Measurements from ENCODE around the gene DNAAF5.
"Not testable (repeated sequence)": the region's sequence is repeated elsewhere in the genome, so short reads cannot be mapped to it uniquely, and the experiment has no call there.

Gene DNAAF5

DNA sequence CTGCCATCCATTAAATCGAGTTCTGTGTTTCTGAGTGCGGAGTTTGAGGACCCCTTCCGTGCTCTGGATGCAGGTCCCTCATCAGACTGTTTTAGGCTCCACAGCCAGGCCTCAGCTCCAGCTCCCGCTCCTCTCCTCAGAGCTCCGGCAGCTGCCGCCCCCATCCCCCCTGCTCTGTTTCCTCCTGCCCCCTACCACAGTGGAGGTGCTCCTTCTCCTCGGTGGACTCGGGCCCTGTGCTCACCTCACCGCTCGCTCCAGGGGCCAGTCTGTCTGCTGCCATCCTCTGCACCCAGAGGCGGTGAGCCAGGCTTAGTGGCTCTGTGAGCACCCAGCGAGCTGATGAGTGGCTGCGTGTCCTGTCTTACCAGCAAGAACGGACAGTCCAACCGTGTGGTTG is 21.9 kb downstream of the DNAAF5 start:
- DNase-seq = no peak

DNA sequence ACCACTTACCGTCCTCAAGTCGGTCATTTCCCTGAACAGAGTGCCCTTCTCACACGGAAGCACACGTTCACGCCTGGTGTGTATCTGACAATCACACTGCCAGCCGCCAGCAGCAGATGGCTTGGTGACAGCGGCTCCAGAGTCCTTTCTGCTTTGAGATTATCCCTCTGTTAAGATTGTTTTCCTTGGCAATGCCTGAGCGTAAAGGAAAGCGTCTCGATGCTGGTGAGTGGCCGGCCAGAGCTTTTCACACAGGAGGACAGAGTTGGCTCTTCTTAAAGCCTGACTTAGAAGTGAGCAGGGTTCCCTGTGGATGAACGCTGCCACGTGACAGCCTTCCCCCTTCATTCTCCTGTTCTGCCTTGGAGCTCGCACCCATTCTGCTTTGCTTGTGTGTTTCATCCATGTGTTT is 22.6 kb downstream of the DNAAF5 start:
- no peak for DNase-seq

DNA sequence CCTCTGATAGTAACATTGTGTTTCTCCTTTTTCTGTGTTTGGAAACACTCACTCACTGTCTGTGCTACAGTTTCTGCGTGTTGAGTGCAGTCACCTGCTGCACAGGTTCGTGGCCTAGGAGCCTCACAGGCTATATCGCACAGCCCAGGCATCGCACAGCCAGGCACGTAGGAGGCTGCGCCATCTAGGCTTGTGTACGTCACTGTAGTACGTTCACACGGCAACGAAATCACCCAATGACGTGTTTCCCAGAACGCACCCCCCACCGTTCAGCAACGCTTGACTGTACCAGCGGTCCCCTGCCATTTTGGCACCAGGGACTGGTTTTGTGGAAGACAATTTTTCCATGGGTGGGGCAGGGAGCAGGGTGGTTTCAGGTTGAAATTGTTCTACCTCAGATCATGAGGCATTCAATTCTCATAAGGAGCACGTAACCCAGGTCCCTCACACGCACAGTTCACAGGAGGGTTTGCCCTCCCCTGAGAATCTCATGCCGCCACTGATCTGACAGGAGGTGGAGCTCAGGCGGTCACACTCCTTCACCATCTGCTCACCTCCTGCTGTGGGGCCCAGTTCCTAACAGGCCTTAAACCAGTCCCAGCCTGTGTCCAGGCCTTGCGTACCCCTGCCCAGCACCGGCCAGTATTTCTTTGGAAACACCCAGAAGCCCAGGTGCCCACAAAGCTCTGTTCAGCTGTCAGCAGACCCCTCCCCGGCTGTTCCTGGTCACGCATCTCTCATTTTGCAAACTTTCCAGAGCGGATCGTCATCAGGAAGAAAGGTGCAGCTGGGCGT is 23.8 kb downstream of the DNAAF5 start:
- DNase-seq = no peak

DNA sequence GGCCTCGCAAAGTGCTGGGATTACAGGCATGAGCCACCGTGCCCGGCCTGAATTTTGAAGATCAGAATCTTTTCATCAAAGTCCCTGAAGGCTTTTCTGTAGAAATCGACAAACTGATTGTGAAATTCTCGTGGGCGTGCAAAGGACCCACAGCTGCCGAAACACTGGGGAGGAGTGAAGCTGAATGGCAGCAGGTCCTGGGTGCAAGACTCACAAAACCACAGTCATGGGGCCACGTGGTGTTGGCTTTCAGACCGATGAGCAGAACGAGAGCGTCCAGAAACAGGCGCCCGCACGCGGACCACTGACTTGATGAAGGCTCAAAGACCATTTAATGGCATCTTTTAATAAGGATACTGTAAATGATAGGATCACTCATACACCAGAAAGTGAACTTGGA is 25.3 kb downstream of the DNAAF5 start:
- DNase-seq = no peak

DNA sequence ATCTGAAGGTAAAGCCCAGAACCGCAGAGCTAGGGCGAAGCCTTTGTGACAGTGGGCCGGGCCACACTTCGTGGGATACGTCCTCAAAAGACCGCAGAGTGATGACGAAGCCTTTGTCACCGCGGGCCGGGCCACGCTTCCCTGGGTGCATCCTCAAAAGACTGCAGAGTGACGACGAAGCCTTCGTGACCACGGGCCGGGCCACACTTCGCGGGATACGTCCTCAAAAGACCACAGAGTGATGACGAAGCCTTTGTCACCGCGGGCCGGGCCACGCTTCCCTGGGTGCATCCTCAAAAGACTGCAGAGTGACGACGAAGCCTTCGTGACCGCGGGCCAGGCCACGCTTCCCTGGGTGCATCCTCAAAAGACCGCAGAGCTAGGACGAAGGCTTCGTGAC is 25.8 kb downstream of the DNAAF5 start:
- DNase-seq = not testable (repeated sequence)

DNA sequence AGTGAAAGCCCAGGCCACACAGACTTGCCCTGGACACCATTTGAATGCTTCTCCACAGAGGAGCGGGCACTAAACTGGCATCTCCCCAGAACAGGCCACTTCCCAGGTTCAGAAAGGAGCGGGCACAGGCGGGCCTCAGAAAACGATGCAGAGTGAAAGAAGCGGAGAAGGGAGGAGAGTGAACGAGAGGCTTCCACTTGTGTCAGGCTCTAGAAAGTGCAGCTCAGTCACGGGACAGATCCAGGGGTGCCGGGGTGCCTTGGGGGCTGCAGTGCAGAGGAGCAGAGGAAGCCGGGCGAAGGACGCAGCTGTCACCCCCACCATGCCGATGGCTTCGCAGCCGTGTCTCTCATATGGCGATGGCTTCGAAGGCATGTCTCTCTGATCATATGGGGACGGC is 26.7 kb downstream of the DNAAF5 start:
- no peak for DNase-seq

DNA sequence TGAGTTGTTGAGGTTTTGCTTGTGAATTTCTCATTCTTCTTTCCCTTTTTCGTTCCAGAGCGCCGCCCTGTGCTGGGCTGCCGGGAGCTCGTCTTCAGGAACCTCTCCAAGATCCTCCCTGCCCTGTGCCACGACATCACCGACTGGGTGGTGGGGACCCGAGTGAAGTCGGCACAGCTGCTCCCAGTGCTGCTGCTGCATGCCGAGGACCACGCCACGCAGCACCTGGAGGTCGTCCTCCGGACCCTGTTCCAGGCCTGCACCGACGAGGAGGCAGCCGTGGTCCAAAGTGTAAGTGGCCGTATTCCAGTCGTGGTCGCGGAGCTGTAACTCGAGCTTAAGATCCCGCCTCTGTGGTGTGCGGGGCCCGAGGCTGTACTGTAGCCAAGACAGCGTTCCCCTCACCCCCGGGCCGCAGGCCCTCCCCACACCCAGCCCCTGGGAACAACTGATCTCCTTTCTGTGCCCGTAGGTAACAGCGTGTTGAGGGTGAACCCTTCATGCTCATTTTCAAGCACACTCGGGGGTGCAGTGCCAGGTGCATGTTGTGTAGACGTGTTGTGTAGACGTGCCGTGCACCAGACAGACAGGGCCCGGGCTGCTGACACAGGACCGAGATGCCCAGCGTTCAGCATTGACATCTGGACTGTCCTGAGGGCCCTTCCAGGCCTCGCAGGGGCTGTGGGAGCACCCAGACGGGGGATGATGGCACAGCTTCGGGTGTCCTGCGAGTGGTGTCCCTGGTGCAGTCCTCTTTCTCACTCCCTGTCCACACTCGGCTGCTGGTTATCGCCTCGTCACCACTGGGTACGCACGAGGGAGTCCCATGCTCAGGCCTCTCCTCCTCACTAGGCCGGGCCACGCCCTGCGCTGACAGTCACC is 28.3 kb downstream of the DNAAF5 start:
- no peak for DNase-seq

DNA sequence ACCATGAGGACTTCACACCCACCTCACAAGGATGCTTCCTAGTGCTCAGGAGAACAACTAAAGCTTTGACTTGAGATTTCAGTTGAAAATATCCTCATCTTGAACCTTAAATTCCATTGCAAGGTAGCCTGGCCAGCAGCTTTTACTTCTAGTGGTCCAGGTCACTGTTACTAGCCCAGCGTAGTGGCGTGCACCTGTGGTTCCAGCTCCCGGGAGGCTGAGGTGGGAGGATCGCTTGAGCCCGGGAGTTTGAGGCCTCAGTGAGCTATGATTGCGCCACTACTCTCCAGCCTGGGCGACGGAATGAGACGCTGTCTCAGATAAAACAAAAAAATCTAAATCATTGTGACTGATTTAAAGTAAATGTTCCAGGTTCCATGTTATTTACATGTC is 28.9 kb downstream of the DNAAF5 start:
- DNase-seq = no peak

DNA sequence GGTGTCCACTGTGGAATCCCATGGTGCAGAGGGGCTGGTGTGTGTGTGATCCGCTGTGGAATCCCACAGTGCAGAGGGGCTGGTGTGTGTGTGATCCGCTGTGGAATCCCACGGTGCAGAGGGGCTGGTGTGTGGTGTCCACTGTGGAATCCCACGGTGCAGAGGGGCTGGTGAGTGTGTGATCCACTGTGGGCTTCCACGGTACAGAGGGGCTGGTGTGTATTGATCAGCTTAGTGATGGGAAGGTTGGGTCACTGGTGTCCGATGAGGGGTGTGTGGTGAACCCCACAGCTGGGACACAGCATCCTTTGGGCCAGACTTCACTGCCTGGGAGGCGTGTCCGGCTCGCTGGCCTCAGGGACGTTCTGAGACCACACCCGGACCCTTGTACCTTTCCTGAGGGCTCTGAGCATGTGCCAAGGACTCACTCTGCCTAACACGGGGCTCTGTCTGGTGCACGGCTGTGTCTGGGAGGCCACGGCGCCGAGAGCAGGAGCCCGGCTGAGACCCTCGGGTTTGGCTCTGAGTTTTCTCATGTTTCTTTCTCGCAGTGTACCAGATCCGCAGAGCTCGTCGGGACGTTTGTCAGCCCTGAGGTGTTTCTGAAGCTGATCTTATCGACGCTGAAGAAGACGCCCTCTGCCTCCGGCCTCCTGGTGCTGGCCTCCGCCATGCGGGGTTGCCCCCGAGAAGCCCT is 29.9 kb downstream of the DNAAF5 start:
- no peak for DNase-seq

DNA sequence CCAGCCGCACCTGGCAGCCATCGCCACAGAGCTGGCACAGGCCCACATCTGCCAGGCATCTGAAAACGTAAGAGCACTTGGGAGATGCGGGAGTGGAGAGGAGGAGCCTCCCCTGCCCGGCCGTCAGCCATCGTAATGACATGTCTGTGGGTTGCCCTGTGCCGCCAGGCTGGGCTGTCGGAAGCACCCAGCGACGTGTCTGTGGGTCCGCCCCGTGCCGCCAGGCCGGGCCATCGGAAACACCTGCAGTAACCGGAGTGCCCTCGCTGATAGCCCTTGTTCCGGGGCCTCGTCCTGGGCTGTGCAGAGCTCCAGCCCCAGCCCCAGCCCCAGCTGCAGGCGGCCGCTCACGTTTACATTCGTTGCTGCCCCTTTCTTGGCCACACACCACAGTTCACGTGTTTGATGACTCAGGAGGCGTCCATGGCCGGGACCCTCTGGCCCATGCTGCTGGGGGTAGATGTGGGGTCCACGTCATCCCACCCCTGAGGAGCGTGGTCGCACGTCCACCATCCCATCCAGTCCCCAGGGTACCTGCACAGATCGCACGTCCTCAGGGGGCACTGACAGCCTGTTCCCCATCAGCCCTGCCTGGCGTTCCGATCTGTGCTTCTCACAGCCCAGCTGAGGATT is 30.5 kb downstream of the DNAAF5 start:
- no peak for DNase-seq

DNA sequence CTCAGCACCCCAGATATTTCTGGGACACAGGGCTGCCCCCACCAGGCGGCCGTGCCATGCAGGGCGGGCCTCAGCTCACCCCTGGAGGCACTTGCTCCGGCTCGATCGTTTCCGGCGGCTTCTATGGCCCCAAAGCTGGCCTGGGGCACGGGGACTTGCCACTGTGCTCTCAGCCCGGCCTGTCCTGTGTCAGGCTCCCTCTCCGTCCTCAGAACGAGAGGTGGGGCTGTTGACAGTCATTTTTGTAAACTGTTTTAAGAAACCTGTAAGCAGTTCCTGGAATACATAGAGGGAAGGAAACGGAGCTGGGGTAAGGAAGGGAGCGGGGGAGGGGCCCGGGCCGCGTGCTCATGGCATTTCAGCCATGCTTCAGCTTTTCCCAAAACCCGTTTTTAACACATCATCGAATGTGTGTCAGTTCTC is 31.3 kb downstream of the DNAAF5 start:
- no peak for DNase-seq

DNA sequence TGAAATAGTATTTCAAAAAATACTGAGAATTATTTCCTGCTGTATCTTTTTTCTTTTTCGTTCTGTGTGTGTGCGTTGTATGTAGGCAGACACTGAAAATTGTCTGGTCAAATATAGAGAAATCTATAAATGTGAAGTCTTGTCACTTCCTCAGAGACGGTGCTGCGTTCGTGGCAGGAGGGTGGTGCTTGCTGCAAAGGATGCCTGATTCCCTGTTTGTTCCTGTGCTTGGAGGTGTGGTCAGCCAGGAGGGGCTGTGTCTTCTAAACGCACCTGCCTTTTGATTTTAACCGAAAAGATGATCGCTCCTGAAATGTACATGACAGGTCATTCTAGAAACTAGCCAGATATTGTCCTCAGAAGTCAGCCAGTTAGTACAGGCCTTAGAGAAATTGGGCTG is 33.1 kb downstream of the DNAAF5 start:
- no peak for DNase-seq

DNA sequence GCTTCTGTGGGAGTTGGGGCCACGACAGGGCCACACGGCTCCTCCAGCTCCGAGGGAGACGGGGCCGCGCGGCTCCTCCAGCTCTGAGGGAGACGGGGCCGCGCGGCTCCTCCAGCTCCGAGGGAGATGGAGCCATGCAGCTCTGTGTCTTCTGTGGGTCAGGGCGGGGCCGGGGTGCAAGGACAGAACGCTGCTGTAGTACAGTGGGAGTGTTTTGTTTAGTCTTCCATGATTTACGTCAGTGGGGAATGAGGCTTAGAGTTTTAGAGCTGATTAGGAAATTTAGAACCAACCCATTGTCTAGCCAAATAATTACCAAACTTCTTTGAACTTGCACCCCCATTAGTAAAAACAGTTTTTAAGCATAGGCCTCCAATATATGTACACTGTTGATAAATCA is 33.5 kb downstream of the DNAAF5 start:
- DNase-seq = no peak

DNA sequence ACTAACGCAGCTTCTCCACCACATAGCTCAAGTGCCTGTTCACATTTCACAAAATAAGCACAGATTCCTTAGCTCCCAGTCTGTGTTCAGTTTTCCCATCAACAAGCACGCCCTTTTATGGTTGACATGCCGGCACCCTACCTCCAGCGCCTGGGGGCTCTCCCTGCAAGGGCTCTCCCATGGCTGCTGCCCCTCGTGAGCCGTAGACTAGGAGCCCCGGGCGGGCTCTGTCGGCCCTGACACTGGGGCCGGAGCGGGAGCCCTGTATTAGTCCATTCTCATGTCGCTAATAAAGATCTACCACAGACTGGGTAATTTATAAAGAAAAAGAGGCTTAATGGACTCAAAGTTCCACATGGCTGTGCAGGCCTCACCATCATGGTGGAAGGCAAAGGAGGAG is 34.6 kb downstream of the DNAAF5 start:
- DNase-seq = no peak

DNA sequence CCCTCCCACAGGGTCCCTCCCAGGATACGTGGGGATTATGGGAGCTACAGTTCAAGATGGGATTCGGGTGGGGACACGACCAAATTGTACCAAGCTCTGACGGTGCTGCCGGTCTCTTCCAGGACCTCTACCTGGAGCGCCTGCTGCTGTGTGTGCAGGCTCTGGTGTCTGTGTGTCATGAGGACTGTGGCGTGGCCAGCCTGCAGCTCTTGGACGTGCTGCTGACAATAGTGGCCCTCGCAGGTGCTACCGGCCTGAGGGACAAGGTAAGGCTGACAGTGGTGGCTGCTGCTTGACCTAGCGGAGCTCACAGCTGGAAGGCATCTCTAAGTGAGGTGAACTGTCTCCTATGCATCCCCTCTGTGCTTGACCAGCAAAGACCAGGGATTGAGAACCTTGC is 35.1 kb downstream of the DNAAF5 start:
- no peak for DNase-seq

DNA sequence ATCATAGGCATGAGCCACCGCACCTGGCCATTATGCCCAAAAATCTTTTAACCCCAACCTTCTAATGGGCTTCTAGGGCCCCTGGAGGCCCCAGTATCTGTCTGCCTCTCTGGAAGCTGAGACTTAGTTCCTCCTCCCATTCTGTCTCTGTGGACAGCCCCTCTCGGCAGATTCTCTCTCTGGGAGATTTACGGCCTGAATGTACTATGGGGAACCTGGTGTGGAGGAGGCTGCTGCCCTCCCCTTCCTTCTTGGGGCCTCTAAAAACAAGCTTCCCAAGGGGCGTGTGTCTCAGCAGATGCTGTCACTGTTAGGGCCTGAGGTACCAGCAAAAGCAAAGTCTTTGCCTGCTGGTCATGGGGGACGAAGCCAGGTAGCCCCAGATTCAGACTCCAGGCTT is 36.4 kb downstream of the DNAAF5 start:
- DNase-seq = no peak

DNA sequence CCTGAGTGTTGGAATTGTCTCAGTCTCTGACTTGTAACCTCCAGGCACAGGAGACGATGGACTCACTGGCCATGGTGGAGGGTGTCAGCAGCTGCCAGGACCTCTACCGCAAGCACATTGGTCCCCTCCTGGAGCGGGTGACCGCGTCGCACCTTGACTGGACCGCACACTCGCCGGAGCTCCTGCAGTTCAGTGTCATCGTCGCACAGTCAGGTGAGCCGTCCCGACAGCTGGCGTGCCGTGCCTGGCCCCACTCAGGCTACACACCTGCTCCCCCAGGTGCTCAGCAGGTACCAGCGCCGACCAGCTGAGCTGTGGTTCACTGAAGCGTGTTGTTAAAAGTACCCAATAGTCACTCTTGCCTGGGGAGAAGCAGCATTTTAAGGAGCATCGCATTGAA is 37.3 kb downstream of the DNAAF5 start:
- DNase-seq = no peak

DNA sequence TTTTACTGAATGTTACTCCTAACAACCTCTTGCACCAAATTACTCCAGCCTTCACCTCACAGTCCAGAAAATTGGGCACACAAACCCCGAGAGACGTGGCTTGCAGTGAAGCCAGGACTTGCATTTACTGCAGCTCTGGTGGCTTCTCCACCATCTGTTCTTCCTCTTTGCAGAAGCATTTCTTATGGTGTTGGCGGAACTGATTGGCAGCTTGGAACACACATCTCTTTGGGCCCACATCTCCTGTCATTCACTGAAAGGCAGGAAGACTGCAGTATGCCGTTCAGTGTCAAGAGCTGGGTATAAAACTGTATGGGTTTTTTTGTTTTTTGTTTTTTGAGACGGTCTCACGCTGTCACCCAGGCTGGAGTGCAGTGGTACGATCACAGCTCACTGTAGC is 38.9 kb downstream of the DNAAF5 start:
- DNase-seq = no peak

DNA sequence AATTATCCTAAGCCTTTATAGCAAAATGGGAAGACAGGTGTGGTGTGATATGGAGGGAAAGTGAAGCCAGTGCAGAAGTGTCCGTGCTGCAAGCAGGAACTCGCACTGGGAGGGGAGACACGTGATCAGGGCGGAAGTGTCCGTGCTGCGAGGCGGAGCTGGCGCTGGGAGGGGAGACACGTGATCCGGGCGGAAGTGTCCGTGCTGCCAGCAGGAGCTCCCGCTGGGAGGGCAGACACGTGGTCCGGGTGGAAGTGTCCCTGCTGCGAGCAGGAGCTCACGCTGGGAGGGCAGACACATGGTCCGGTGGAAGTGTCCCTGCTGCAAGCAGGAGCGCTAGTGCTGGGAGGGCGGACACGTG is 41.1 kb downstream of the DNAAF5 start:
- no peak for DNase-seq

DNA sequence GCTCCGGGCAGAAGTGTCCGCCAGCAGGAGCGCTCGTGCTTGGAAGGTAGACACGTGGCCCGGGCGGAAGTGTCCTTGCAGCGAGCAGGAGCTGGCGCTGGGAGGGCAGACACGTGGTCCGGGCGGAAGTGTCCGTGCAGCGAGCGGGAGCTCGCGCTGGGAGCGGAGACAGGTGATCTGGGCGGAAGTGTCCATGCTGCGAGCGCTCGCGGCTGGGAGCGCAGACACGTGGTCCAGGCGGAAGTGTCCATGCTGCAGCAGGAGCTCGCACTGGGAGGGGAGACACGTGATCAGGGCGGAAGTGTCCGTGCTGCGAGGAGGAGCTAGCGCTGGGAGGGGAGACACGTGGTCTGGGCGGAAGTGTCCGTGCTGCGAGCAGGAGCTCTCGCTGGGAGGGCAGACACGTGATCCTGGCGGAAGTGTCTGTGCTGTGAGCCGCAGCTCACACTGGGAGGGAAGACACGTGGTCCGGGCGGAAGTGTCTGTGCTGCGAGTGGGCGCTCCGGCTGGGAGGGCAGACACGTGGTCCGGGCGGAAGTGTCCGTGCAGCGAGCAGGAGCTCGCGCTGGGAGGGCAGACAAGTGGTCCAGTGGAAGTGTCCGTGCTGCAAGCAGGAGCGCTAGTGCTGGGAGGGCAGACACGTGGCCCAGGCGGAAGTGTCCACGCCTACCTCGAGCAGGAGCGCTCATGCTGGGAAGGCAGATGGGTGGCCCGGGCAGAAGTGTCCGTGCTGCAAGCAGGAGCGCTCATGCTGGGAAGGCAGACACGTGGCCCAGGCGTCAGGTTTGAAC is 41.6 kb downstream of the DNAAF5 start:
- no peak for DNase-seq

DNA sequence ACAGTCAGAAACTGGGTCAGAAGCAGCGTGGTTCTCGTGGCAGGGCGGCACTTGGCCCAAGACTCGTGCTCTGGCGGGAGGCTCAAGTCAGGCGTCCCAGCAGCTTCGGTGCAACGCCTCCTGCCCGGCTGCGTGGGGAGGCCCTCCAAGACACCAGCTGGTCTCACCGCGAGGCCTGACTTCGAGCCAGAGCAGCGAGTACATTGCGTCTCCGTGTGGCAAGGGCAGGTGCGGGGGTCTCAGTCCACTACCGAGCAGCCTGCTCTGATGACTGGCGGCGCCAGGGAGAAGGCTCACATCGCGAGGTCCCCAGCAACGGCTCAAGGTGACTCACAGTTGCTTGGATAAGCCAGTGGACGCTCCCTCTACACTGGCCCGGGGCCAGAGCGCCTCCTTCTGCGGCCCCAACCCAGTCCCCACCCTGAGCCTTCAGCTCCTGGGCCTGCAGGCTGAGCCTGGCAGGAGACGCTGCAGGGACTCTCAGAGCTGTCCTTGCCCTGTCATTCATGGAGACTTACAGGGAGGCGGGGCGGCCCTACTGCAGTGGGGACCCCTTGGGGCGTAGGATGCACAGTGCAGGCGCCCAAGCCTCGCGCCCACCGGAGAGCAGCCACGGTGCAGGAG is 42.5 kb downstream of the DNAAF5 start:
- DNase-seq = no peak

DNA sequence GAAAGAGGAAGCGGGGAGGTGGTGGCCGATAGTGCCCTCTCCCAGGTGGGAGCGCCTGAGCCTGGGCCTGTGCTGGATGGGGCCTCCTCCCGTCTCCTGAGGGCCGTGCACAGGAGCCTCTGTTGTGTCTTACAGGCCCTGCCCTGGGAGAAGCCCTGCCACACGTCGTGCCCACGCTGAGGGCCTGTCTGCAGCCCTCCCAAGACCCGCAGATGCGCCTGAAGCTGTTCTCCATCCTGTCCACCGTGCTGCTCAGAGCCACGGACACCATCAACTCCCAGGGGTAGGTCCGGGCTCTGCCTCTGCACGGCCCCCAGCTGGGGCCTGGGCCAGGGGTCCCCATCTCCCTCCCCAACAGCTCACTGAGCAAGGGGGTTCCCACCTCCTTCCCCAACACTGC is 43.8 kb downstream of the DNAAF5 start:
- no peak for DNase-seq
